Skeletal muscle satellite cell (primary cell): ENCODE measurements around the gene ALOX12B.
A peak's percentile ranks its signal among the peaks of the same experiment; 100 is the strongest.

Source experiments
- H3K27me3 ChIP-seq: 2 replicates; pipeline ENCODE4 v1.7.0; 2013; ENCODE audit warnings: low read length; ENCODE audit not compliant: control insufficient read depth, insufficient read depth
- H3K36me3 ChIP-seq: 2 replicates; pipeline ENCODE4 v1.7.0; 2013; ENCODE audit warnings: mild to moderate bottlenecking, control low read depth, low read length; ENCODE audit not compliant: insufficient read depth
- H3K4me1 ChIP-seq: 2 replicates; pipeline ENCODE4 v1.7.0; 2013; ENCODE audit warnings: low read length; ENCODE audit not compliant: control insufficient read depth, insufficient read depth
- H3K4me2 ChIP-seq: 2 replicates; pipeline ENCODE4 v1.7.0; 2013; ENCODE audit warnings: mild to moderate bottlenecking, low read length
- H3K4me3 ChIP-seq: 2 replicates; pipeline ENCODE4 v1.7.0; 2013; ENCODE audit warnings: low read length
- H3K9ac ChIP-seq: 2 replicates; pipeline ENCODE4 v1.7.0; 2013; ENCODE audit warnings: mild to moderate bottlenecking, low read depth, low read length, moderate library complexity
- H3K9me3 ChIP-seq: replicated peaks from 2 replicates; pipeline ENCODE4 v1.7.0; 2013; ENCODE audit warnings: mild to moderate bottlenecking, control low read depth, low read length

Gene ALOX12B

DNA sequence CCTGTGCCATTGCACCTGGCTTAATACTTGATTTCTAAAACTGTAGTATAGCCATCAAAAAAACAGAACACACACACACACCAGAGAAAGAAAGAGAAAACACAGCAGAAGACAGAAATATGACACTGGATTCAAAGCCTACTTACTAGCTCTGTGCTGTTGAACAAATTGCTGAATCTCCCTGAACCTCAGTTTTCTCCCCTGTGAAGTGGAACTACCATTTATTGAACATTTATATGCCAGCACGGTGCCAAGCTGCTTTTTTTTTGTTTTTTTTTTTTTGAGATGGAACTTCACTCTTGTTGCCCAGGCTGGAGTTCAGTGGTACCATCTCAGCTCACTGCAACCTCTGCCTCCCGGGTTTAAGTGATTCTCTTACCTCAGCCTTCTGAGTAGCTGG, 13.2 kb upstream of the ALOX12B start:
- Histone ChIP-seq H3K9me3 (no peaks in the 10 kb centered on the region), H3K9ac (no peak overlapping the region), H3K4me3 (no peak overlapping the region), H3K4me2 (no peak overlapping the region), H3K27me3 (peaks cover 18% of the 10 kb centered on the region), H3K4me1 (peaks cover 4% of the 10 kb centered on the region), H3K36me3 (no peaks in the 10 kb centered on the region)

DNA sequence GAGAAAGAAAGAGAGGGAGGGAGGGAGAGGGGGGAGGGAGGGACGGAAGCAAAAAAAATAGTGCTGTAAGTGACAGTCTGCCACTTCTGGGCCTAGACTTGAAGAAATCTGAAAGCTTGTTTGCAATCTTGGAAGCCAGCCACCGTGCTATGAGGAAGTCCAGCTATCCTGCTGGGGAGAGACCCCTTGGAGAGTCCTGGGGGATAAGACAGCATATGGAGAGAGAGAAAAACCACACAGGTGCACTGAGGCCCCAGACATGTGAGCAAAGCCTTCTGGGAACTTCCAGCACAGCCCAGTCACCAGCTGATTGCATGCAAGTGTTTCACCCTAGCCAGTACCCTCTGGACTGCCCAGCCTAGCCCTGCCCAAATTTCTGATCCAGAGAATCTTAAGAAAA, 12.6 kb upstream of the ALOX12B start:
- Histone ChIP-seq H3K4me1 (peaks cover 4% of the 10 kb centered on the region), H3K4me2 (no peak overlapping the region), H3K4me3 (no peak overlapping the region), H3K9me3 (no peaks in the 10 kb centered on the region), H3K36me3 (no peaks in the 10 kb centered on the region), H3K9ac (no peak overlapping the region), H3K27me3 (peaks cover 22% of the 10 kb centered on the region)

DNA sequence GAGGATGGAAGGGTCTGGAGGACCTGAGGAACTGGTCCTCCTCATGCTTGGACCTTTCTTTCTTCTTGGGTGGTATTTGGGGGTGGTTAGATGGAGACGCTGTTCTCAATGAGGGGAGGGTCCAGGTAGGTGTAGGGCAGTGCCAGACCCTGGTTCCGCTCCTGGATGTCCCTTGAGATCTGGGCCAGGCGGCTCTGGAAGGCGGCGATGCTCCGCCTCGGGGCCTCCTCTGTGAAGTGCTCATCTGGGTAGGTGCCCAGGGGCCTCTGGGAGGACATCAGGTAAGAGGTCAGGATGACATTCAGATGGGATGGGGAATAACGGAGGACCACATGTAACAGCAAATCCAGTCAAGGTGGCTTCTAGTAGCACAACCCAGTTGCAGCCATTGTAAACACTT, 9.0 kb upstream of the ALOX12B start:
- Histone ChIP-seq H3K4me3 (no peak overlapping the region), H3K36me3 (no peaks in the 10 kb centered on the region), H3K27me3 (peaks cover 35% of the 10 kb centered on the region), H3K9ac (no peak overlapping the region), H3K4me2 (no peak overlapping the region), H3K4me1 (no peaks in the 10 kb centered on the region), H3K9me3 (no peaks in the 10 kb centered on the region)

DNA sequence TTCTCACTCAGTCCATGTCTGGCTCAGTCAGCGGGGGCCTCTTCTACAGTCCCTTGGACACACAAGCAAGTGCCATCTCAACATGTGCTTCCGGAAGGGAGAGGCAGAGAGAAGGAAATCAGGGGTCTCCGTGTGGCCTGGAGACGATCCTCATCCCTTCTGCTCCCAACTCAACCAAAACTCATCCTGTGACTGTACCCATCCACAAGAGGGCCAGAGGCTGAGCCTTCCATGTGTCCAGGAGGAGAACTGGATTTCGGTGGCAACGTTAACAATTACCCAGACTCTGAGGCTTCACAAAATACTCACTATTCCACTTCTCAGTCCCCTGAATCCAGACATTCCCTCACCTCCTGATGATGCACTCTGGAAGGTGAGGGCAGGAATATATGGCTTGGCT, 7.8 kb upstream of the ALOX12B start:
- Histone ChIP-seq H3K9me3 (no peaks in the 10 kb centered on the region), H3K27me3 (peaks cover 47% of the 10 kb centered on the region)

DNA sequence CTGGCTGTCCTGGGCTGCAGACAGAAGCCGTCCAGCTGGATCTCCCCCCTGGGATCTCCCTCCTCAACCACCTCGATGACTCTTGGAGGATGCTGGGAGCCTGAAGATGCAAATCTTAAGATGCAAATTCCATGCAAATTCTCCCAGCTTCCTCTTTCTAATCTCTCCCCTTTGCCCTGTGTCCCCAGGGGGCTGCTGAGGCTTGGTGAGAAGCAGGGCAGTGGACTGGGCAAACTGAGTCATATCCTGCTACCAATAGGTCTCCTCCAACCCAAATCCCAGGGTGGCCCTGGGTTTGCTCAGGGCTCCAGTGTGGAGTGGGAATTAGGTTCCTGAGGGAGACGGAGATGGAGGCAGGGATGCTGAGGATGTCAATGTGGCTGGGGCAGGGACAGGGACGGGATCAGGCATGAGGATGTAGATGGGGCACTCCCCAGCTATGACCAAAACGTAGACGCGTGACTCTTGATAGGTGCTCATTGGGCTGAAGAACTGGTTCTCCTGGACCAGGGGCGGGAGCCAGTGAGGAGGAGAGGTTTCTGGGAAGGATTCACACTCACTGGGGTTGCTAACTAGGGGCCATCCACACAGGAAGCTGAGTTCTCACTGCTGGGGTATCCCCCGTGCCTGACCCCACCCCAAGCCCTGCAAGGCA, 3.6 kb upstream of the ALOX12B start:
- peaks cover 77% of the 10 kb centered on the region for H3K27me3 ChIP-seq
- H3K9me3 ChIP-seq: no peaks in the 10 kb centered on the region
- no peaks in the 10 kb centered on the region for H3K36me3 ChIP-seq
- H3K4me3 ChIP-seq: no peak overlapping the region
- no peak overlapping the region for H3K9ac ChIP-seq
- no peaks in the 10 kb centered on the region for H3K4me1 ChIP-seq
- no peak overlapping the region for H3K4me2 ChIP-seq

More for the DNA sequence above, 7.8 kb upstream of the ALOX12B start:
- no peaks in the 10 kb centered on the region for H3K36me3 ChIP-seq
- H3K4me2 ChIP-seq: no peak overlapping the region
- no peaks in the 10 kb centered on the region for H3K4me1 ChIP-seq
- H3K4me3 ChIP-seq: no peak overlapping the region
- H3K9ac ChIP-seq: no peak overlapping the region

DNA sequence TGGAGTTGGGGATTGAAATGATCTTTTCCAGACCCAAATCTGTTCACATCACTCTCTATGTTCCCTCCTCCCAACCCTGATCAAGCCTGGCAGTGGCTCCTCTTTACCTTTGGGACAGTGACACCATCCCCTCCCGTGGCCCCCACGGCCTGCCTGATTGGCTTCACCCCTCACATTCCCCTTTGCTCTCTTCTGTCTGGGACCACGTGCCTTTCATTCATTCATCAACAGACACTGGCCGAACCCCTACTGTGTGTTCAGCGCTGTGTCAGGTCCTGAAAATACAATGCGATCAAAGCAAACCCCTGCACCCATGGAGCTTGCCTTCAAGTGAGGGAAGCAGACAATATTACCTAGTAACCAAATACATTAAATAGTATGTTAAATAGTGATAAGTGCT, 2.2 kb upstream of the ALOX12B start:
- Histone ChIP-seq H3K9ac (no peak overlapping the region), H3K9me3 (no peaks in the 10 kb centered on the region), H3K27me3 (peaks cover 75% of the 10 kb centered on the region), H3K4me2 (no peak overlapping the region), H3K36me3 (no peaks in the 10 kb centered on the region), H3K4me1 (no peaks in the 10 kb centered on the region), H3K4me3 (no peak overlapping the region)

DNA sequence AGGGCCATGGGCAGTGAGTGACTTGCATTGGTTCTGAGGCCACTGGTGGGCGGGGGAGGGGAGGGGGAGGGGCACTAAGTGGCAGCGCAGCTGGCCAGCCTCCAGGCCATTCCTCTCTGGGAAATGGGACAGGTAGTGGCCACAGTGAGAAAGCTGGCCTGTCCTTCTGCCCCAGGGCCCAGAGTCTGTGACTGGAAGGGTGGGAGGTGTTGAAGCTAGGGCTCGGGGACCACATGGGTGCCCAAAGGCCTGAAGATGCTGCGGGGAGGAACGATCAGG, 375 bp upstream of the ALOX12B start:
- H3K4me3 ChIP-seq: no peak overlapping the region
- H3K4me2 ChIP-seq: no peak overlapping the region
- no peaks in the 10 kb centered on the region for H3K9me3 ChIP-seq
- H3K36me3 ChIP-seq: no peaks in the 10 kb centered on the region
- no peak overlapping the region for H3K9ac ChIP-seq
- H3K4me1 ChIP-seq: no peaks in the 10 kb centered on the region
- H3K27me3 ChIP-seq: peaks cover 88% of the 10 kb centered on the region

DNA sequence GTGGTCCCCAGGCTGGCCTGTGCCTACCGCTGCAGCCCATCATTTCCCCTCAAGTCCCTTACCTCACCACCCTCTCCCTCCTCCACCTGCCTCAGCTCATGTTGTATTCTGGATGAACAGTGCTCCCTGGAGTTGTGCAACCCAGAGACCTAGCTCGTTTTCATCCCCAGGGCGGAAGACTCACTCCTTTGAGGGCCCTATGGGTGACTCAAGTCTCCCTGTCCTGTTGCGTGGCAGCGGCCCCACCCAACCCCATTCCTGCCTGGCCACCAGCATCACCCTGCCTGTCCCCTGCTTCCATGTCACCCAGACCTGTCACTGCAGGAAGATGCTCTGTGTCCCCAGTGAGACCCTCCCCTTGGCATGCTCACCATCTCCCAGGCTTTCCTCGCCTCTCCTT, 3.3 kb downstream of the ALOX12B start:
- Histone ChIP-seq H3K27me3 (peaks cover 83% of the 10 kb centered on the region), H3K4me1 (peaks cover 10% of the 10 kb centered on the region), H3K4me2 (no peak overlapping the region), H3K9ac (no peak overlapping the region), H3K36me3 (no peaks in the 10 kb centered on the region), H3K9me3 (no peaks in the 10 kb centered on the region), H3K4me3 (no peak overlapping the region)

DNA sequence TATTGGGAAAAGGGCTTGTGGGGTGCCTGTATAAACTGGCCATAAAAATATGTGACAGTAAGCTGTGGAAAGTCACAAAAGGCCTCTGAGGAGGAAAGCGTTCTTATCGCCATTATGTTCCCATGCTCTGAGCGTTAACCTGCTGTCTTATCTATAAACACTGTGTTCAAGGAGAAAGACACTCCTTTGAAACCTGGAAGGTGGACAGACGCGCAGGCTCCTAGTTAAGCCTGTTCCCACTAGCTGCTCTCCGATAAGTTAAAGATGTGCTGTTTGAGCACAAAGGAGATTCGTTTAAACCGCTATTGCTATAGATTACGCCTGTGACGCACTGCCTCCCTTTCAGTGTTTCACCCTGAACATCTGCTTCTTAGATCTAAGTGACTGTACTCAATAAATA, 5.2 kb downstream of the ALOX12B start:
- H3K4me1 ChIP-seq: peaks cover 10% of the 10 kb centered on the region
- H3K36me3 ChIP-seq: no peaks in the 10 kb centered on the region
- no peak overlapping the region for H3K4me2 ChIP-seq
- no peak overlapping the region for H3K9ac ChIP-seq
- no peak overlapping the region for H3K4me3 ChIP-seq
- peaks cover 75% of the 10 kb centered on the region for H3K27me3 ChIP-seq
- no peaks in the 10 kb centered on the region for H3K9me3 ChIP-seq

DNA sequence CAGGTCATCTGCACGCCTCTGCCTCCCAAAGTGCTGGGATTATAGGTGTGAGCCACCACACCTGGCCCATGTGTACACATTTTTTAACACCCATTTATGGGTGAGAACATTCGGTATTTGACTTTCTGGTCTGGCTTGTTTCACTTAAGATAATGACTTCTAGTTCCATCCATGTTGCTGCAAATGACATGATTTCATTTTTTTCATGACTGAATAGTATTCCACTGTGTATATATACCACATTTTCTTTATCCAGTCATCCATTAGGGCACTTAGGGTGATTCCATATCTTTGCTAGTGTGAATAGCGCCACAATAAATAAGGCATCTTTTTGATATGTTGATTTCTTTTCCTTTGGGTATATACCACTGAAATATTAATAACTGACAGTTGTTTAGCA, 5.6 kb downstream of the ALOX12B start:
- no peak overlapping the region for H3K9ac ChIP-seq
- no peak overlapping the region for H3K4me2 ChIP-seq
- no peak overlapping the region for H3K4me3 ChIP-seq
- H3K9me3 ChIP-seq: no peaks in the 10 kb centered on the region
- no peaks in the 10 kb centered on the region for H3K36me3 ChIP-seq
- H3K4me1 ChIP-seq: peaks cover 10% of the 10 kb centered on the region
- peaks cover 75% of the 10 kb centered on the region for H3K27me3 ChIP-seq

DNA sequence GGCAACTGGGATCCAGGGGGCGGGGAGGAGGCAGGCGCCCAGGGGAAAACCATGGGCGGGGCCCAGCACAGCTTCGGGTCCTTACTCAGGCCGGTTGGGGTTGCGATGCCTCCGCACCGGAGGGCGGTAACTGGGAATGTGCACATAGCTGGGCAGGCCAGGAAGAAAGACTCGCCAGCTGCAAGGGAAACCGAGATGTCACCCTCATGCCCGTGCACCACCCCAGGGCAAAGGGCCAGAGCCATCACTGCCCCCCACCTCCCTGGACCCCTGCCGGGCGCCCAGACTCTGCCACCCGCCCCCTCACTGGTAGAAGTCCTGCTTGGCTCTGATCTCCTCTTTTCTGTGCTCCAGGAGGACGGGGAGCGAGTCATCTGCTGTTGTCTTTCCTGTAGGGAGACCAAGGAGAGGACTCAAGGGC, 6.7 kb downstream of the ALOX12B start:
- Histone ChIP-seq H3K4me2 (no peak overlapping the region), H3K4me1 (peaks cover 10% of the 10 kb centered on the region), H3K9ac (no peak overlapping the region), H3K4me3 (no peak overlapping the region), H3K27me3 (peaks cover 72% of the 10 kb centered on the region), H3K36me3 (no peaks in the 10 kb centered on the region), H3K9me3 (no peaks in the 10 kb centered on the region)

DNA sequence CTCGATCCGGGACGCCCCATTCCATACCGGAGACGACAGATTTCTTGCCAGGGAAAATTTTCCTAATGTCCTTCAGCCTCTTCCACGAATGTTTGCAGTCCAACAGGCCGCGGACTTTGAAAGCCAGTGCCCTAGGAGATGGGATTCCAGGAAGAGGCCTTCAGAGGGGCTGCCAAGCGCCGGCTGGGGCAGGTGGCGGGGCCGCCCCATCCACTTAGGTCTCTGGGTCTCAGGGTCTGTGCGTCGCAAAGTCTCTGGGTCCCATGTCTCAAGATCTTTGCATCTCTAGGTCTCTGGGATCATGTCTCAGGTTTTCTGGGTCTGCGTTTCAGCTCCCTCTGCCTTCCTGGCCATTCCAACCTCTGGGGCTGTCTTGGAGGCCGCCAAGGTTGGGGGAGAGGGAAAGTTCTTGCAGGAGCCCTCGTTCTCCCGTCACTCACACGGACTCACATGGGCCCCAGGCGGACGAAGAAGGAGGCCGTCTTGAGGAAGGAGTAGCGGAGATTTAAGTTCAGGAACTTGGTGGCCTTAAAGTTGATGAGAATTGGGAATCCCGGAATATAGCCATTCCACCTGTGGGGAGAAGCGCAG, 7.2 kb downstream of the ALOX12B start:
- peak overlapping the region; percentile 91 for H3K4me2 ChIP-seq
- no peaks in the 10 kb centered on the region for H3K36me3 ChIP-seq
- H3K4me3 ChIP-seq: peak overlapping the region; percentile 62
- H3K4me1 ChIP-seq: peaks cover 10% of the 10 kb centered on the region
- H3K27me3 ChIP-seq: peaks cover 72% of the 10 kb centered on the region
- H3K9ac ChIP-seq: no peak overlapping the region
- no peaks in the 10 kb centered on the region for H3K9me3 ChIP-seq
